Body of pancreas (tissue), 4 donors: Measurements from ENCODE around the gene OSMR.

Source experiments
- CTCF ChIP-seq, 7 experiments: fragments of 450-650 bp in 4 of 7; fragments of 200-600 bp in 3 of 7; sonication (generic) in 3 of 7; IDR thresholded peaks; one replicate each; pipeline ENCODE4 v1.5.1; 2016 to 2019; ENCODE audit warnings: antibody characterized with exemption in 7 of 7
- POLR2A ChIP-seq, 3 donors: fragments of 450-650 bp; IDR thresholded peaks; one replicate each; pipeline ENCODE4 v1.6.1; 2016; ENCODE audit warnings: antibody characterized with exemption in 3 of 3, mild to moderate bottlenecking in 2 of 3

GRCh38 chr5:38830521-38831051 is 15.2 kb upstream of the OSMR start:
- TF ChIP-seq CTCF (IDR thresholded peaks at IDR 0.05) (no peak), POLR2A (IDR thresholded peaks at IDR 0.05) (no peak)
